NCI-H82 treated with DMSO at 0.1 percent for 48 hours (cell line): ENCODE results near the gene LCE1B.

ENCODE experiments used
- DNase-seq: peaks from one replicate; lab custom pipeline; 2025; ENCODE audit not compliant: unreplicated experiment; lab: John Stamatoyannopoulos, UW

The LCE1B gene, protein sequence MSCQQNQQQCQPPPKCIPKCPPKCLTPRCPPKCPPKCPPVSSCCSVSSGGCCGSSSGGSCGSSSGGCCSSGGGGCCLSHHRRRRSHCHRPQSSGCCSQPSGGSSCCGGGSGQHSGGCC

GRCh38 chr1:152811671-152812070 is at the start of gene LCE1B:
Gene LCE1B, plus strand, starts transcription at chr1:152811971. Its CDS starts 476 bp downstream, at chr1:152812447.
- no peak for DNase-seq

DNA sequence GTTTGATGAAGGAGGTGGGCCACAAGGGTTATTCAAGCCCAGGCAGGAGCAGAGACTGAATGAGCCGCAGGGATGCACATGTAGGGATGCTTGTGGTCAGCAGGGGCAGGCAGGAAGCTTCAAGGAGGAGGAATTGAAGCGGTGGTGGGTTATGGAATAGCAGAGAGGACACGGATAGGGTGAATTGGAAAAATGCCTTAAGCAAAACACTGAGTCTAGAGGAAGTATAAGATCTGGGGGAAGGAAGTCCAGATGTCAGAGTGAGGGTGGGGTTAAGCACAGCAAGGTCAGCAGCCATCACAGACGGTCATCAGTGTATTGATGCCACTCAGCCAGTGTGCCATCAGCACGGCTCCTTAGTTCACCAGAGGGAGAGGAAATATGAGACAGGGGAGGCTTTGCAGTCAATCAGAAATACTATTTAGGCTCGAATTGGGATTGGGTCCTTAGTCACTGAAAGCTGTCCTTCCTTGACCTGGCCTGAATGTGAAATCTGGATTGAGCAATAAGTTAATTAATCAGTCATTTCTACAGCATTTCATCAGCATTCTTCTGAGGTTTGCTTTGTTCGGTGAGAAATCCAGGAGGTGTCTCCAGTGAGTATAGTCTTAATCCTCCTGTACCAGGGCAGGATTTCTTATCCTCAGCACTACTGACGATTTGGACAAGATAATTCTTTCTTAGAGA is 42.8 kb upstream of the LCE1B start:
- DNase-seq: no peak

DNA sequence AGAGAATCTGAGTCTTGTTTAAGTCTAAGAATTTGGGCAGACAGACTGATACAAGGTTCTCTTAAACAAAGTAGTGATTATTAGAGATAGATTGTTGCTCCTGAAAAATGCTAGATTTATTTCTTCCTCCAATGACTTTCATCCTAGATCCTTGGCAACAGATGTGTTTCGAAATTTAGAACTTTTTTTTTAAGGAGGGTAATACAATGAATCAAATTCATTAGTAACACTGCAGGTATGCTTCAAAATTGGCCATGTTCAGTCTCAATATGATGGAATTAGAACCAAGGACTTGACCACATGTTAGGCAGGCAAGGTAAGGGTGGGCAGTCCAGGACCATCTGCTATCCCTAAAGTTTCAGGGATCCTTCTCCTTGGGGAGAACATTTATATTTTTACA is 41.4 kb upstream of the LCE1B start:
- no peak for DNase-seq

GRCh38 chr1:152774875-152775274 is 36.9 kb upstream of the LCE1B start, which contains the start of gene LCE1F:
Gene LCE1F, plus strand, starts transcription at chr1:152775140. Its CDS starts 1,232 bp downstream, at chr1:152776372.
- no peak for DNase-seq

DNA sequence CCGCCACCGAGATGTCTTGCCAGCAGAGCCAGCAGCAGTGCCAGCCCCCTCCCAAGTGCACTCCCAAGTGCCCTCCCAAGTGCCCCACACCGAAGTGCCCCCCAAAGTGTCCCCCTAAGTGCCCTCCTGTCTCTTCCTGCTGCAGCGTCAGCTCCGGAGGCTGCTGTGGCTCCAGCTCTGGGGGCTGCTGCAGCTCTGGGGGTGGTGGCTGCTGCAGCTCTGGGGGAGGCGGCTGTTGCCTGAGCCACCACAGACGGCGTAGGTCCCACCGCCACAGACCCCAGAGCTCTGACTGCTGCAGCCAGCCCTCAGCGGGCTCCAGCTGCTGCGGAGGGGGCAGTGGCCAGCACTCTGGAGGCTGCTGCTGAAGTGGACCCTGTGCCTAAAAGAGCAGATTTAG is 35.4 kb upstream of the LCE1B start:
- DNase-seq: no peak

GRCh38 chr1:152777510-152778137 is 34.1 kb upstream of the LCE1B start:
- DNase-seq: no peak

DNA sequence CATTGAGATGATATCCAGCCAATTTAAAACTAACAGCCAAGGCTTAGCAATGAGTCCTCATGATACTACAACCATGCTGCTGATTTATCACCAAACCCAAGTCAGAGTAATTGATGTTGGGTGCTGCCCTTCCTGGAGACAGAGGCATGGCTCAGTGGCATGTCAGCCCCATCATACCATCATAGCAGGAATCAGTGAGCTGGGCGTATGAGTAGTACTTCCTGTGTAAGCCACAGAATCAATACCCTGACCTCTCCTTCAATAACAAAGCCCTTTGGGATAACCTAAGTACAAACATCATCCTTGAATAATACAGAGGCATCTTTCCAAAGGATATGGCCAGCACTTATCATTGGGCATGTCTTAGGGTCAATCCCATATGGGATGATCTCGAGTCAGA is 28.7 kb upstream of the LCE1B start:
- no peak for DNase-seq

DNA sequence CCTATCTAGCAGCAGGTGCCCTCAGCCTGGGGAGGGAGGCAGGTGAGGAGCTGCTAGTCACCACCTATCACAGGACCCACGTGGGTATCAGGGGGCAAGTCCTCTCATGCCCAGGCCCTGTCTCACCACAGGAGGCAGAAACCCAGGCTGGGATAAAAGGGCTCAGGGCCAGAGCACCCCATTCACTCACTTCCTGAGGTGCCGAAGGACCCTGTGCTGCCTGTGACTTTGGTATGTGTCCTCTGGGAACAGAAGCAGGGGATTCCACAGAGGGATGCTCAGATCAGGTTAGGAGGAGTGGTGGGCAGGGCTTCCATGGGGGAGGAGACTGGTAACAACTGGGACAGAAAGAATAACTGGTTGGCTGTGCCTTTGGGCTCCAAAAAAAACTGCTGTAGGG is 25.7 kb upstream of the LCE1B start, which contains the start of gene LCE1E:
Gene LCE1E, plus strand, starts transcription at position 181 of the 400 bp plus-strand sequence. CDS start 1,043 bp downstream, outside the sequence.
- DNase-seq: no peak

DNA sequence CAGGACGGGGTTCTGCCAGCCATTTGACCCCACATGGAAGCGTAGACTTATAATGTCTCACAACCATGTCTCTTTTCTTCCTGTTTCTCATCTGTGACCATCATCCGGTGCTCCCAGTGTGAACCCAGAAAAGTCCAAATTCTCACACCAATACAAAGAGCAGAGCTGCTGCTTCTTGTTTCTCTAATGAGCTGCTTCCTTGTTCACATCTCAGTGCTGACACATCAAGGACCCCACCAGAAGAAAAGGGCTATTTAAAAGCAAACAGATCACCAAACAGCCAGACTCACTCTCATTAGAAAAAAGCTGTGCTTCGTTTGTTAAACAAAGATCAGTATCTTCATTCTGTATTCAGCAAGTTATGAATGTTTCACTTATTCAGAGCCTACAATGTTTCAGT is 16.1 kb upstream of the LCE1B start:
- DNase-seq: no peak

DNA sequence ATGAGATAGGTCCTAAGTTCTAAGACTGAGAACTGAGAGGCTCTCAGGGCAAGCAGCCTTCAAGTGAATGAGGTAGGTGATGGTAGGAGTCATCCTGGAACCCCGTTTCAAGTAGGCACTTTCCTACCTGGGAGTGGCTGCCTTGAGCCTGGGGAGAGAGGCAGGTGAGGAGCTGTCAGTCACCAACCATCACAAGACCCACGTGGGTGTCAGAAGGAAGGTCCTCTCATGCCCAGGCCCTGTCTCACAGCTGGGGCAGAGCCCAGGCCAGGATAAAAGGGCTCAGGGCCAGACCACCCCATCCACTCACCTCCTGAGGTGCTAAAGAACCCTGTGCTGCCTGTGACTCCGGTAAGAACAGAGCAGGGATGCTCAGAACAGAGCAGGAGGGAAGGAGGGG is 15.3 kb upstream of the LCE1B start, which contains the start of gene LCE1D:
Gene LCE1D, plus strand, starts transcription at position 301 of the 400 bp plus-strand sequence. CDS start 1,074 bp downstream, outside the sequence.
- DNase-seq: no peak

GRCh38 chr1:152801333-152801732 is 10.4 kb upstream of the LCE1B start:
- DNase-seq: no peak

- no peak for DNase-seq
Measured at GRCh38 chr1:152806576-152806975, 5.2 kb upstream of the LCE1B start, which contains the start of gene LCE1C. Gene LCE1C, minus strand, starts transcription at chr1:152806651. Its CDS starts 1,173 bp downstream, at chr1:152805478.

DNA sequence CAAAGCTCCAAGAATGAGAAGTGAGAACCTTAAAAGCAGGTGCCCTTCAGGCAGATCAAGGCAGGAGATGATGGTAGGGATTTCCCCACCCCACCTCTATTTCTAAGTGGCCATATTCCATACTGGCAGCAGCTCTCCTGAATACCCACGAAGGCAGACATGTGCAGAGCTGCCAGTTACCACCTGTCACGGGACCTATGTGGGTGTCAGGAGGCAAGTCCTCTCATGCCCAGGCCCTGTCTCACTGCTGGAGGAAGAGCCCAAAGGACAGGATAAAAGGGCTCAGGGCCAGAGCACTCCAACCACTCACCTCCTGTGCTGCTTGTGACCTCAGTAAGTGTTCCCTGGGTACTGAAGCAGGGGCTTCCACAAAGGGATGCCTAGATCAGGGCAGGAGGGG is 721 bp upstream of the LCE1B start:
- no peak for DNase-seq

DNA sequence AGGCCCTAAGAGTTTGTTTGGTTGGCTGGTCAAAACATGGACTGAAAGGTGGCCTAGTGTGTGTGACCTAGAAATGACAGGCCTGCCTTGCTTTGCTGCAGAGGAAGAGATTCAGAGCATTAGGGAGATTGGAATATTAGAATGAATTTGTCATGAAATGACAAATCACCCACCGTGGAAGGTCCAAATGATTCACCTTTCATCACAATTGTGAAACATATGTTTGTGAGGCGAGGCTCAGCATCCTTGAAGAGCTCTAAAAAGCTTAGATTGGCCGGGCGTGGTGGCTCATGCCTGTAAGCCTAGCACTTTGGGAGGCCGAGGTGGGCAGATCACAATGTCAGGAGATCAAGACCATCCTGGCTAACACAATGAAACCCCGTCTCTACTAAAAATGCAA is 5.5 kb downstream of the LCE1B start:
- no peak for DNase-seq

- DNase-seq: no peak
Measured at GRCh38 chr1:152823294-152823693, 11.5 kb downstream of the LCE1B start.

- no peak for DNase-seq
Measured at GRCh38 chr1:152824964-152825363, 13.2 kb downstream of the LCE1B start.

DNA sequence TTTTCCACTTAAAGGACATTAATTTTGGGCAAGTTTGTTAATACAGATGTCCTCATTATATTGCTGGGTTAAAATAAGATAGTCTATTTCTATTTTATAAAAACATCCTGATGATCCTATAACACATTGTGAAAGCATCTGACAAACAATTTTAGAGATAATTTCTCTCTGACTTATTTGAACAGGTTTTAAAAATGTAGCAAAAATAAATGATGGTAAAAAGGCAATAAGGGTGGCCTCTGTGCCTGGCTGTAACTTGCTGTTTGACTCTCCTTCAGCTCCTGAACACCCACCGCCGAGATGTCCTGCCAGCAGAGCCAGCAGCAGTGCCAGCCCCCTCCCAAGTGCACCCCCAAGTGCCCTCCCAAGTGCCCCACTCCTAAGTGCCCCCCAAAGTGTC is 15.4 kb downstream of the LCE1B start, which contains the start of gene LCE1A:
Gene LCE1A, plus strand, starts transcription at position 301 of the 400 bp plus-strand sequence. Its CDS starts 0 bp downstream, at position 301.
- no peak for DNase-seq

DNA sequence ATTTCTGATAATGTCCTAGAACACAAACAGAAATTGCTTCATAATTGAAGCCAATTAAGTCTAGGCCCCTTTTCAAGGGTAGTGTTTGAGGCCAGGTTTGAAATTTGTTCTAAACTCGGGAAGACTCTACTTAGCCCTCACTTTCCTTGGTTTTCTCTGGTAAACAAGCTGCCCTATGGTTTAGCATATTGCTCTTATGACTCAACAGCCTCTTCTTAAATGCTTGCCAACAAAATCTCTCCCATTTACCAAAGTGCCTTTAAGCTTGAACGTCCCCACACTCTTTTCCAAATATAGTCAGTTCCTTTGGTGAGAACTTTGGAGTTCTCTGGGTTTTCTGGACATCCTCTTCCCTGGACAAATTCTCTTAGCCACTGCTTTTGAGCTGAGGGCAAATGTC is 25.1 kb downstream of the LCE1B start:
- DNase-seq: no peak

GRCh38 chr1:152842556-152842955 is 30.8 kb downstream of the LCE1B start, which contains the start of gene LCE6A:
Gene LCE6A, plus strand, starts transcription at chr1:152842856. Its CDS starts 665 bp downstream, at chr1:152843521.
- DNase-seq: no peak

DNA sequence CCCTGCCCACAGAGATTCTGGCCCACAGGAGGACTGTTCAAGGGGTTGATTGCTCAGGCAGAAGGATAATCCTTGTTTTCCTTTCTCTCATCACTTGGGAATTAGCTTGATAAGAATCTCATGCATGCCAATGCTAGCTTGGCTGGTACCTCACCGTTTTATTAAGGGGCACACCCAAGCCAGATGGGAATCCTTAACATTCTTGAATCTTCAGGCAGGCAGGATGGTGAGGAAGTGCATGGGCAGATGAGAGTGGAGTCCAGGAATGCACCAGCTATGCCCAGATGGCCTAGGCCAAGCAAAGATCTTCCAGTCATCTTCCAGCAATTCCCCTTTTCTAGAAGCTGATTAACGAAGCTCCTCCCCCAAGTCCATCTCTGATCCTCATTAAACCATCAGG is 43.9 kb downstream of the LCE1B start:
- no peak for DNase-seq

GRCh38 chr1:152858062-152858461 is 46.3 kb downstream of the LCE1B start:
- no peak for DNase-seq

DNA sequence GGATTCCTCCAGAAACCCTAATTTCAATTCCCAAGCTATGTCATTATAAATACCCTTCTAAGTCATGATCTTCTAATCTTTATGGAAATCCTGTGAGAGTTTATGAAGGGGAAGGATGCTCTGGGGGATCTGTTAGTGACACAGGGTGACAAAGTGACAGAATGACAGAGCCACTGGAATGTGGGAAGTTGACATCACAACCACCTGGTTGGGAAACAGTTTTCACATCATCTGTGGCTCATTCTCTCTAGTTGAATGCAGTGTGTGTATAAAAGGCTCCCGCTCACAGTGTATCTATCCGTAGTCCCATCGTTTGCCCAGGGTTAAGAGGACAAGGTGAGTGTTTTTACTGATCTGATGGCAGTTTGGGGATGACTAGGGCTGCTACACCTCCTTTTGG is 47.9 kb downstream of the LCE1B start, which contains the start of gene LCE7A:
Gene LCE7A, plus strand, starts transcription at position 301 of the 400 bp plus-strand sequence. CDS start 702 bp downstream, outside the sequence.
- DNase-seq: no peak
